ENCODE data around the gene HRCT1.

DNA sequence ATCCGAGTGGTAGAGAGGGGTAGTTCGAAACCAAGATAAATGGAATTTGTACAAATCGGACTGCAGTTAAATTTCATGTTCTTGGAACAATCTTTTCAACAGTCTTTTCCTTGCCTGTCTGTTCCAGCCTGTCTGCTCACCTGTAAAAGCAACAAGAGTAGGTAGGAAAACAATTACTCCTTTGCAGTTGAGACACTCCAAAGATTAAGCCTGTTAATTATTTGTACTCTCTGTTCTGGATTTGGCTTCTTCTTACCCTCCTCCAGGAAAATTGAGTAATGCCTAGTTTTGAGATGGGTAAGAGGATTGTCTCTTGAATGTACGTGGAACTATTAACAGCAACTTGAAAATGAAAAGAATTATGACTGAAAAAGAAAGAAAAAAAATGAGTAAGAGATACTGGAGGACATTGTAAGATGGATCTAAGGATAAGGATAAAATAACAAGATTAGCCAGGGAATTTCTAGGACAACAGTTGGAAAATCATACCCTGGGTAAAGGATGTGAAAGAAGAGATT, 27.6 kb downstream of the HRCT1 start:
- TF ChIP-seq, protein P1, sequence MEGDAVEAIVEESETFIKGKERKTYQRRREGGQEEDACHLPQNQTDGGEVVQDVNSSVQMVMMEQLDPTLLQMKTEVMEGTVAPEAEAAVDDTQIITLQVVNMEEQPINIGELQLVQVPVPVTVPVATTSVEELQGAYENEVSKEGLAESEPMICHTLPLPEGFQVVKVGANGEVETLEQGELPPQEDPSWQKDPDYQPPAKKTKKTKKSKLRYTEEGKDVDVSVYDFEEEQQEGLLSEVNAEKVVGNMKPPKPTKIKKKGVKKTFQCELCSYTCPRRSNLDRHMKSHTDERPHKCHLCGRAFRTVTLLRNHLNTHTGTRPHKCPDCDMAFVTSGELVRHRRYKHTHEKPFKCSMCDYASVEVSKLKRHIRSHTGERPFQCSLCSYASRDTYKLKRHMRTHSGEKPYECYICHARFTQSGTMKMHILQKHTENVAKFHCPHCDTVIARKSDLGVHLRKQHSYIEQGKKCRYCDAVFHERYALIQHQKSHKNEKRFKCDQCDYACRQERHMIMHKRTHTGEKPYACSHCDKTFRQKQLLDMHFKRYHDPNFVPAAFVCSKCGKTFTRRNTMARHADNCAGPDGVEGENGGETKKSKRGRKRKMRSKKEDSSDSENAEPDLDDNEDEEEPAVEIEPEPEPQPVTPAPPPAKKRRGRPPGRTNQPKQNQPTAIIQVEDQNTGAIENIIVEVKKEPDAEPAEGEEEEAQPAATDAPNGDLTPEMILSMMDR (IDR thresholded peaks at IDR 0.05) = no peak
- no peak for TF ChIP-seq POLR2A (IDR thresholded peaks at IDR 0.05)

Data from heart left ventricle (tissue), 13 donors.